OCI-M1 (cell line): Measurements from ENCODE around the gene LRRC2.
"Not testable (repeated sequence)": the region's sequence is repeated elsewhere in the genome, so short reads cannot be mapped to it uniquely, and the experiment has no call there.

Experiments used
- DNase-seq: peaks from one replicate; lab custom pipeline; 2025; lab: John Stamatoyannopoulos, UW

Gene LRRC2

DNA sequence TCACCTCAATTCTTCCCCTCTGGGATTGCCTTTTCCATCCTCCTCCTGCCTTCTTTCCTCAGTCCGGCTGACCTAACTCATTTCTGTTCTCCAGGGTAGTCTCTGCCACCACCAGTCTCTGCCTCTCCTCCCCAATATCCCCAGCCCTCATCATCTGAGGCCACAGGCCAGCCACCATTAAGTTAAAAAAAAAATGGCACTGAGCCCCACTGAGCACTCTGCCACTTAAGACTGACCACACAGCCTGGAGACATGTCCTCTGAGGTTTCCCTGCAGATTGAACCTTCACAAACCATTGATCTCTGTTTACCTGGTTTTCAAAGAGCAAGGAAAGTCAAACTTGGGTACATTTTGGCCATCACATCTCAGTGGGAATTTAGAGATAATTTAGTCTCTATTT lies 13.6 kb downstream of the LRRC2 start:
- no peak for DNase-seq

DNA sequence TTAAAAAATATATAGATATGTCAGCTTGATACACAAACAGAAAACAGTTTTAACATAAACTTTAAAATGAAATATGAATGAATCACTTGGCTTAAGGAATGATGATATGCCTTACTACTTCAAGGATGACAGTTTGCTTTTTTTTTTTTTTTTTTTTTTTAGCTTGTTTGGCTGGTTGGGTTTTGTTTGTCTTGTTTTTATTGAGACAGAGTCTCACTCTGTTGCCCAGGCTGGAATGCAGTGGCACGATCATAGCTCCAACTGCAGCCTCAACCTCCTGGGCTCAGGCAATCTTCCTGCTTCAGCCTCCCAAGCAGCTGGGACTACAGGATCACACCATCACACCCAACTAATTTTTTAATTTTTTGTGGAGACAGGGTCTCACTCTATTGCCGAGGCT lies 14.5 kb downstream of the LRRC2 start:
- DNase-seq = no peak

DNA sequence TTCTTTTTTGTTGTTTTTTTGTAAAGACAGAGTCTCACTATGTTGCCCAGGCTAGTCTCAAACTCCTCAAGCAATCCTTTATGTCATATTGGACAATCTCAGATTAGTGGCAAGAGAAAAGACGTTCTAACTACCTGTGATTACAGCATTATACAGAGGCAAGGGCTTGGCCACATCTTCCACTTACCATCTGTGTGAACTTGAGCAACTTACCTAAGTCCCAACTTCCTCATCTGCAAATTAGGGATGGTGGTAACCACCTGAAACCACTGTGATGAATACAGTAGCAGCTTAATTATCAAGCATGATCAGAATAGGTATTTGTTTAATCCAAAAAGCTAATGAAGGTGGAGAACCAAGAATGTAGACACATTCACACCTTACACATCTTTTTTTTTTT lies 16.1 kb downstream of the LRRC2 start:
- peak; percentile 57 for DNase-seq

DNA sequence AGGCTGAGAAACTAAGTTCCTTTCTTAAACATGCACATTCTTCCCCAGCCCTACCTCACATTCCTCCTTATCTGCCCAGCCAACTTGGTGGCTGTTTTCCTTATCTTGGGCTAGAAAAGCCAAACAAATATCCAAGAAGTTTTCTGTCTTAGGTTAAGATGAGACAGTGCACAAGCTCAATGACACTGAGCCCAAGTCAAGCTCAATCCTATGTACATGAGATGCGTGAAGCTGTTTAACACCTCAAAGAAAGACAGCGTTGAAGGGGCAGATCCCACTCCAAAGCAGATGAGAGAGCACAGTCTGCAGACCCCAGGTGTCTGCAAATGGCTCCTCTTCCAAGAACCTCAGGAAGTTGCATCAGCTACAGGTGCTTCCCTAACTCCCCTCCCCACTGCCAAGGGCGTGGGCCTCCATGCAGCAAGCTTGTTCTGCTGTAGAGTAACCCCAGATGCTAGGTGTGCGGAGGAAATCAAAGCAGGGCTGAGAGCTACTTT lies 16.6 kb downstream of the LRRC2 start:
- peak; percentile 84 for DNase-seq

DNA sequence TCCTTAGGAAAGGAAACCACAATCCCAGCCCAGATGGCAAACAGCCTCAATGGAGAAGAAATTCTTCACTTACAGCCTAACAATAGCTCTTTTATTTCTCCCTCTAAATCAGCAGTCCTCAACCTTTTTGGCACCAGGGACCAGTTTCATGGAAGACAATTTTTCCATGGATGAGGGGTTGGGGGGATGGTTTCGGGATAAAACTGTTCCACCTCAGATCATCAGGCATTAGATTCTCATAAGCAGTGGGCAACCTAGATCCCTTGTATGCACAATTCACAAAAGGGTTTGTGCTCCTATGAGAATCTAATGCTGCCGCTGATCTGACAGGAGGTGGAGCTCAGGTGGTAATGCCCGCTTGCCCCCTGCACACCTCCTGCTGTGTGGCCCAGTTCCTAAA lies 17.5 kb downstream of the LRRC2 start:
- not testable (repeated sequence) for DNase-seq

DNA sequence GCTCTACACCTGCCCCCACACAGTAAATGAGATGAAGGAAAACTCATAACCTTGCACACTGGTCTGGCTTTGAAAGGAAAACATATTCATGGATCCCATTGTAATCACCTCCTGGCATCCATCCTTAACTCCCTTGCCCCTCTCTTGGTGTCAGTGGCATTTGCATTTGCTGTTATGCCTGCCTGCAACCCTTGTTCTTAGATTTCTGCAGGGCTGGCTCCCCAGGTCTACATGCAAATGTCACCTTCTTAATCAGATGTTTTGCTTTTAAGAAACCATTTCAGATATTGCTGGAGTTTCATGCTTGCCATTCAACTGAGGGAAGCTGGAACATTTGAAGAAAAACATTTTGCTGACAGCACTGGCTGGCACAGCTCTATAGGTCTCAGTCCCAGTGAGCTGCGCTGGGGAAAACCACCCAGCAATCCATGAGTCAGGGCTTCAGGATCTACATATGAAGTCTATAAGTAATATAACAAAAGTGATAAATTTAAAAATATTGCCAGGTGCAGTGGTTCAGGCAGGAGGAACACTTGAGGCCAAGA lies 19.1 kb downstream of the LRRC2 start:
- no peak for DNase-seq

DNA sequence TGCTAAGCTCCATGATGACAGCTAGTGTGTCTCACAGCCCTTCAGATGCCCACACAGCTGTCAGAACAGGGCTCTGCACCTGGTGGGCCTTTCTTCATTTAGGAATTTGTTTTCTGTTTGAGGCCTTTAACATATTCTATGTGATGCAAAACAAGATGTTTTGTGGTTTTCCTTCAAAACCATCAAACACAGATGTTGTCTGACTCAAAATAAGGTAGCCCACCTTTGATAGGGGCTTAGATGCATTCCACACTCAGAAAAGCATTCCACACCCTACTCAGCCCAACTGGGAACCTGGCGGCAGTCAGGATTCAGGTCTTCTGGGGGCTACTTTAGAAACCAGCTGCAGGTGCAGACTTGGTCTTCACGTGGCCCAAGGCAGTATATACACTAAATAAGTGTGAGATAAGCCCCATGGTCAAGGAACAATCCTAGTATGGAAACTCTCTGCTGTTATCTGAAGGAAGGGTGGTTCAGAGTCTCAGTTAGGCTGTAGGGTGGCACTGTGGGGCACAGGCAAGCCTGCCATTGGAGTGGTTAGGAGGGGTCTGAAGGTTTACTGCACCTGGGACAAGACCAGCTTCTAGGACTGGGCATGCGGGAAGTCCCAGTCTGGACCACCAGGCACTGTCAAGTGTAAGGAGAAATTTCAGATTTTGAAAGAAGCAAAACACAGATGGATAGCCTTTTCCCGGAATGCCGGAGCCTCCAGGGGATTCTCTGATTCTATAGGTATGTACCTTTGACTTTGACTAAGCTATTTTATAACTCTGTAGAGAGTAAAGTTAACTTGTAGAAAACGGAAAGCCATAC lies 20.1 kb downstream of the LRRC2 start:
- DNase-seq = no peak

DNA sequence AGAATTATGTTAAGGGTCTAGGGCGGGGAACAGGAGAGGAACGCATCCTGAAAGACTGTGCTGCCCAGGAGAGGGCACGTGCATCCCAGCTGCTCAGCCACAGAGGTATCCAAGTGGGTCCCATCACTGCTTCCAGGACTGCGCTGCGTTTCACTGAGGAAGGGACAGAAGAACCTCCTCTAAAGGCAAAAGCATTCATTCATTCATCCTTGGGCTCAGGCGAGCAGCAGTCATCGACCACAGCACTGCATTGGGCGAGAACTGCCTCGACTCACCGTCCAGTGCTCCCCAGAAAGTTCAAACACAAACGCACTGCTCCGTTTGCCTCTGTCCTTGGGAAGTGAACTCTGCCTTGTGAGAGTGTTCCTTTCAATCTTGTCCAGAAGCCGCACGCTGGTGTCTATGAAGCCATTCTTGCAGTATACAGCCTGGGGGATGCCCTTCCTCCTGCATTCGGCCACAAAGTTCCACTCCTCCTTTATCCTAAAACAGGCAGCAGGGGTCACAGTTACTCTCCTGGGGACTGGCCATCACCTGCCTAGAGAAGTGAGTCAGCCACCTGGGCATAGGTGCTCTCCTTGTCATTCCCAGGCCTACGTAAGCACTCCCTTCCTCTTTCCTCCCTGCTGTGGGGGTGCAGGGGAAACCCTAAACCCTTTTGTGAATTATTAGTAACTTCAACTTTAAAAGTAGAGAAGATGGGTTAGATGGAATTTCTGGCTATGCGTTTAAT lies 21.2 kb downstream of the LRRC2 start:
- DNase-seq = no peak

DNA sequence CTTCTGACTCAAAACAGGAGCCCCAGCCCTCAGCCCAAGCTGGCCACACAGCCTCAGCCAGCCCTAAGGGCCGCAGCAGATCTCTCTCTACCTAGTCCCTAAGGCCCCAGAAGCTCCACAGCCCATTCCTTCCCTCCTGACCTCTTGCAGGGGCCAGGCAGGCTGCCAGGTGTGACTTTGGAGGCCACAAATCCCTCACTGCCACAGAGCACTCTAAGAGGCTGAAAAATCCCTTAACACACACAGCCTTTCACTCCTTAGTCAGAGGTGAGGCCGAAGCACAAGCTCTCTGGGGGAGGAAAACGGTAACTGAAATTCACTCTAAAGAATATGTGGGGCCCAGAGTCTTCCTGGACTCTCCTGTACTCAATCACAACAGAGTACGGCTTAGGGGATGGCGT lies 23.3 kb downstream of the LRRC2 start:
- DNase-seq = no peak

DNA sequence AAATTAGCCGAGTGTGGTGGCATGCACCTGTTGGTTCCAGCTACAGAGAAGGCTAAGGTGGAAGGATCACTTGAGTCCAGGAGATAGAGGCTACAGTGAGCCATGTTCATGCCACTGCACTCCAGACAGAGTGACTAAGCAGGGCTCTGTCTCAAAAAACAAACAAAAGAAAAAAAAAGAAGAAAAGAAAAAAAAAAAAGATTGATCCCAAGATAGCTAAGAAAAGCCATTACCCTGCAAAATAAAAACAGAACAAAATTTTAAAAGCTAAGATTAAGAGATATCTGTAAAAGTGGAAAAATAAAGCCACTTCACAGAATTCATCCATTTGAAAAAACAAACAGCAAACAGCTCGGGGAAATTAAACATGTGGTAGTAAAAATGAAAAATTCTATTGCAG lies 23.8 kb downstream of the LRRC2 start:
- peak; percentile 64 for DNase-seq

DNA sequence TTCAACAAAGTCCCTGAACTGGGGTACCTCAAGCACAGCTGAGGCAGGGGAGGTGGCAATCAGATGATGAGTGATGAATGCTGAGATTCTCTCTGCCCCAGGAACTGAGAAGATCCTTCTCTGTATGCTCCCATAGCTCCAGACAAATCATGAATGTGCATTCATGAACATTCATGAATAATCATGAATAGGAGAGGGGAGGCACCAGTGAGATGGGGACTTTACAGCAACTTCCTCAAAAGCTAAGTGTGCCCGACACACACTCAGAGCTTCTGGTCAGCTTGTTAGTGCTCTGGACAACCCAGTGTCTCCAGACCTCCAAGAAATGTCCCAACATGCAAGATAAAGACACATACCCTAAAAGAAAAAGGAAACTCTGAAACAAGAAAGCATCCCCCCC lies 24.3 kb downstream of the LRRC2 start:
- DNase-seq = peak; percentile 77

DNA sequence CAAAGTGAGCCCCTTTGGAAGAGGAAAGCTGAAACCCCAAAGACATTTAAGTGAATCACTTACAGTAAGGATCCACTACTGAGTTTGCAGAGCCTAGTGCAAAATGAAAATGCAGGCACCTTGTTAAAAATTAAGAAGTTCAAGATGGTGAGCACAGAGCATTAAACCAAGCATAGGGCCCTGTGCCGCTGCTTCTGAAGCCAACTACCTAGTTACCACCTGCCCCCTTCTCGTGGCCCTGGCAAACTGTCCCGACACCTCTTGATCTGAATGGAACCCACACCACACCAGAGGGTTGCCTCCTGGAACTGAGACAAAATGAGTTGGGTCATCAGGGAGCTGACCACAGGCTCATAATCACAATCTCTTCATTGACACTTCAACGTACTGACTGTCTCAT lies 25.6 kb downstream of the LRRC2 start:
- no peak for DNase-seq

DNA sequence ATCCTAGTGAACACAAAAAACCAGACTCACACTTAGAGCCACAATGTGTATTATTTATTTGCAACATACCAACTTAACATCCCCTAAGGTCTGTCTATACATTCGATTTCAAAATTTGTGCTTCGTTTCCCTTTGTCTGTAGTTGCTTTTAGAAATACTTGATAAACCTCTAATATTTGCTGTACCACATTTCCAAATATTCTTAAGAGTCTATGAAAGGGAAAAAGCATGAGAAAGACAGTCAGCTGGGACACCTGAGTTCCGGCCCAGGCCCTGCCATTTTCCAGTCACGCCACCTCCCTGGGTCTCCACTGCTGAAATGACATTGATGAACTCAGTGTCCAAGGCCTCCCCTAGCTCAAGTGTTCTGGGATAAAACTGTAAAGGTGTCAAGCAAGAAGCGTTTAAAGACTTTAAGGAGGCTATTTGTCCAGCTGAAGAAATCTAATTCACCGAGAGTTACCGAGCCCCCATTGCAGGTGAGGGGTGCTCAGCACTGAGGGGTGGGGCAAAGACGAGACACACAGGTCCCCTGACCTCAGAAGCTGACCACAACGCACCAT lies 26.6 kb downstream of the LRRC2 start:
- DNase-seq = no peak

DNA sequence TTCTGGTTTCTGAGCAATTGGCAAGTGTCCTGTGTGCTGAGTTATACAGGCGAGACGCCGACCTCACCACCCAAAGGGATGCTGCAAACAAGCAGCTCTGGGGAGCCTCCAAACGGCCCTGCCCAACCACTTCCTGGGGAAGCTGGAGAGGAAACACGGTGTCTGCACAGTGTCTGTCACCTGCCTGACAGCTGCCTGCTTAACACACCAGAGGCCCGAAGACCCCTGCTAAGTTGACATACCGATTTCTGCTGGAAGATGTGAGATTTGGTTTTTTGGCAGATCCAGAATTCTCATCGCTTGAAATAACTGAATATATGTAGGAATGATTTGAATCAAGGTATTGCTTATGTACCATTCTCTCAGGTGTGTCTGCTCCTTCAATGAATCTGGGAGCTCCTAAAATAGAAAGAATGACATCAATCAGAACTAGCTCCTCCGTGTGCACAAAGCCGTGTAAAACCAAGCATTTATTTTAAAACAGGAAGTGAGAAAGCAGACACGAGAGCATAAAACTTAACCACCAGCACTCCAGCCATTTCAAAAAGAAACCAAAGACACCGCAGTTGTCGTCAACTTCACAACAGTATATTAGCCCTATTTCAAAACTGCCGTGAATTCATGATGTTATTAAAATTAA lies 27.2 kb downstream of the LRRC2 start:
- peak; percentile 63 for DNase-seq

DNA sequence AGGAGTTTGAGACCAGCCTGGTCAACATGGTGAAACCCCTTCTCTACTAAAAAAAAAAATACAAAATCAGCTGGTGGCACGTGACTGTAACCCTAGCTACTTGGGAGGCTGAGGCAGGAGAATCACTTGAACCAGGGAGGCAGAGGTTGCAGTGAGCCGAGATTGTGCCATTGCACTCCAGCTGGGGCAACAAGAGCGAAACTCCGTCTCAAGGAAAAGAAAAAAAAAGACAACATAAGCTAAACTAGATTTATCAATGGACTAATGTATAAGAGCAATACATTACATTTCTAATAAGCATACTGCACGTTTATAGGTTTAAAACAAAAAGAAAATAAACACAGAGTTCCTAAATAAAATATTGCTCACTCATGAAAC lies 27.7 kb downstream of the LRRC2 start:
- DNase-seq = not testable (repeated sequence)

DNA sequence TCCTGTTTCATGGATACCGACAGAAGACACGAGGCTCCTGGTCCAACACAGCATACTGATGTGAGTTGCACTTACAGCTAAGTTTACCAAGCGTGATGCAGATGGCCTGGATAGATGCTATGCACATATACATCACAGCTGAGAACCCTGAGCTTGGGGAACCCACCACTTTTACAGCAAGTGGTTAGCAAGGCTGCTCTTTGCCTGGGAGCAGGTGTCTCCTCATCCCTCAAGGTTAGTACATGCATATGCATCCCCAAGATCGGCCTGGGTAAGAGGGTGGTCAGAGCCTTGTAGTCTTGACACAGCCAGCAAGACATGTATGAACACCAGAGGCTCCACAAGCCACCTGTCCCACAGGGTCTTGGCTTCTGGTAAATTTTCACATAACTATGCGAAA lies 28.3 kb downstream of the LRRC2 start:
- no peak for DNase-seq

DNA sequence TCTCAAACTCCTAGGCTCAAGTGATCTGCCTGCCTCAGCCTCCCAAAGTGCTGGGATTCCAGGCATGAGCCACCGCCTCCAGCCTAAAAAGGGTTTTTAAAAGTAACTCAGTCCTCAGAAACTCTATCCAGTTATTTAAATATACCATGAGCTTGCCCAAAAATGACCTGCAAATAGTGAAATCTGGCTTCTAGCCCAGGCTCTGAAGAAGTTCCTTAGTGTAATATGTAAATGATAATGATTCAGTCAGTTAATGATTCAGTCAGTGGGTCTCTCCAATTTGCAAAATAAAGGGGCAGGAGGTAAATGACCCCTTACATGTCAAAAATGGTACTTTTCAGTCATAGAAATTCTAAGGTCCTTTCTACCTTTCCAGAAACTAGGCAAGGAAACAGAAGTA lies 28.8 kb downstream of the LRRC2 start:
- DNase-seq = no peak

DNA sequence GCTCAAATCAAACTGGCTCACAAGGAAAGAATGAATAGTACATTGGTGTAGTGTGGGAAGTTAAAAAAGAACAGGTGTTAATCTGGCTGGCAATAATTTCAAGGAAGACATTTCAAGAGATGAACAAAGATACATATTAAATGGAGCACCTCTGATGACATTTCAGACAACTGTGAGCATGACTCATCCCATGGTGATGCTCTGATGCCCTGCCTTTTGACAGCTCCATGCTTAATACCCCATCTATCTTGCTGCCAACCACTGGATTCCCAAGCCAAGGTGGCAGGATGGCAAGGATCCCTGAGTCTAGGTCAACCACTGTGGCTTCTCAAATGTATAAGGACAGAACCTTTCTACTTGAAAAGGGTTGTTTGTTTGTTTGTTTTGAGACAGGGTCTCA lies 29.3 kb downstream of the LRRC2 start:
- no peak for DNase-seq

DNA sequence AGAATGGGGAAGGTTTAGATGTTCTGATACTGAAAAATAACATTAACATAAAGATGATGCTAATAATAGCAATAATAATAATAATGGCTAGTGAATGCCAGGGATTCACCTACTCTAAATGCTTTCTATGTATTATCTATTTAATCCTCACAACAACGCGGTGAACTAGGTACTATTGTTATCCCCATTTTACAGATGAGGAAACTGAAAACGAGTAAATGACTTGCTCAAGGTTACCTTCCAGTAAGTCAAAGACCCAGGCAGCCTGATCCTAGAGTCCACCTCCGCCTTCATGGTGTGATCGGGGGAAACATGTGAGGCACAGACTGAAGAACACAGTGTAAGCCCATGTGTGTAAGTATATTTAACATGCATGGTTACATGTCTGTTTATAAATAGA lies 30.4 kb downstream of the LRRC2 start:
- no peak for DNase-seq

DNA sequence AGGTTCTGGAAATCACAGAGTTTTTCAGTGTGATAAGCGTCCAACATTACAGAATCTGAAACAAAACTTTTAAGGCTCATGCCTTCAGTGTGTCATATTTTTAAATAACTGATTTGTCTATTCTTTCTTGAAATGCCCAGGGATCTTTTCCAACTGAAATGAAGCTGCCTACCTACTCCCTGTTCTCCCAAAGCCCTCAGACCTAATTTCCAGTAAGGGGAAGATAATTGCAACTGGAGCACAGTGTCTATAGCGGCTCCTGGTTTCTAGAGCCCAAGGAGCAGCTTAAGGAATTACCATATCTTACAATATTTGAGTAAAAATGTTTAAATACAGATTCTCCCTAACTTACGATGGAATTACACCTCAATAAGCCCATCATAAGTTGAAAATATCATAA lies 33.0 kb downstream of the LRRC2 start:
- no peak for DNase-seq

DNA sequence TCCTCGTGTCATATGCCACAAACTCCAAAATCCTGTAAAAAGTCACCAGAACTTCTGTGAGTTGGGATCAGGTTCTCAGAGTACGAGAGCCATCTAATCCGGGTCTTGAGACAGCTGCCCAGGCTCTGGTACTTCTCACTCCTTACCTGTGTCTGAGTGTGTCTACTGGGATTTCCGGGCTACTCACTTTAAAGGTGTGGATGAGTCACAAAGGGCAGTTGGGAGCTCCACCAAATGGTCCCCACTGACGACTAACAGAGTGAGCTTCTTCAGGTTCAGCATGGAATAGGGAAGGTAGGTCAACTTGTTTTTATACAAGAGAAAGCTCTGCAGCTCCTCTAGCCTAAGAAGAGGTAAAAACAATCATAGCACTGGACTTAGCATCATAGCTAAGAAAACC lies 38.9 kb downstream of the LRRC2 start:
- DNase-seq = no peak

DNA sequence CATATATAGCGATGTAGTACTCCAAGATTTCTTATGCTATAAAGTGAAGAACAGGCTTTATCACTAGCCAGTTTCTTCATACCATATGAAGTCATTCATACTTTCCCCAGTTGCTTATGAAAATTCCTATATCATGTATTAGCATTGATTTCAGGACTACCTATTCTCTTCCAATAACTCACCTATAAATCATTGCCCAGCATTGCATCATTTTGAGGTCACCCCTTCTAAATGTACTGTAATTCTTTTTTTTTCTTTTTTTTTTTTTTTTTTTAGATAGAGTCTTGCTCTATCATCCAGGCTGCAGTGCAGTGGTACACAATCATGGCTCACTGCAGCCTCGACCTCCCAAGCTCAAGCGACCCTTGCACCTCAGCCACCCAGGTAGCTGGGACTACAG lies 41.3 kb downstream of the LRRC2 start:
- no peak for DNase-seq
